RWPE1 (cell line): Measurements from ENCODE around the gene MCM3AP.

ENCODE experiments used
- CTCF ChIA-PET: fragments of 350-600 bp; sonication (Branson Sonifier 250); formaldehyde crosslinking; extraction: SDS; loops from one replicate; lab custom pipeline; 2021; lab: Yijun Ruan, JAX
- POLR2A ChIA-PET: fragments of 400-600 bp; formaldehyde crosslinking; extraction: SDS; loops from one replicate; lab custom pipeline; 2020; ENCODE audit warnings: antibody characterized with exemption; ENCODE audit not compliant: low non-redundant PET; lab: Yijun Ruan, JAX
- DNase-seq: peaks from one replicate; pipeline ENCODE4 v3.0.0; 2012; ENCODE audit warnings: low spot score
- H3K27ac ChIP-seq: fragments of 450-650 bp; 2 replicates; pipeline ENCODE4 v1.5.1; 2017
- CTCF ChIP-seq: fragments of 450-650 bp; conservative IDR thresholded peaks from 2 replicates; pipeline ENCODE4 v1.5.1; 2017; ENCODE audit warnings: low read depth, mild to moderate bottlenecking

The MCM3AP gene

GRCh38 chr21:46320331-46320801 lies 35.0 kb upstream of the MCM3AP start:
- CTCF ChIA-PET = no interaction called here
- POLR2A ChIA-PET = no interaction called here
- no peak for TF ChIP-seq CTCF
- H3K27ac ChIP-seq = peak overlapping the region; percentile 58
- DNase-seq = no peak

- CTCF ChIA-PET = interaction anchor here (0.7 kb wide), 1 partner anchor 176 kb away, joined by 3 read pairs; no protein-coding TSS in a partner anchor
- DNase-seq = no peak
- POLR2A ChIA-PET = no interaction called here
- TF ChIP-seq CTCF = no peak
- H3K27ac ChIP-seq = peak overlapping the region; percentile 58
Observed at GRCh38 chr21:46319186-46319585, 33.8 kb upstream of the MCM3AP start.

GRCh38 chr21:46318464-46318845 lies 33.0 kb upstream of the MCM3AP start:
- ChIA-PET CTCF (interaction anchor here (0.7 kb wide), 1 partner anchor 175 kb away, joined by 3 read pairs; no protein-coding TSS in a partner anchor), POLR2A (no interaction called here)
- TF ChIP-seq CTCF = no peak
- no peak for DNase-seq
- H3K27ac ChIP-seq = peak overlapping the region; percentile 58

GRCh38 chr21:46317710-46318463 lies 32.5 kb upstream of the MCM3AP start:
- no peak for TF ChIP-seq CTCF
- H3K27ac ChIP-seq = peak overlapping the region; percentile 58
- ChIA-PET CTCF (interaction anchor here (0.6 kb wide), 1 partner anchor 19 kb away, joined by 7 read pairs; no protein-coding TSS in a partner anchor), POLR2A (no interaction called here)
- no peak for DNase-seq

GRCh38 chr21:46316708-46317324 lies 31.4 kb upstream of the MCM3AP start:
- no peak overlapping the region for H3K27ac ChIP-seq
- TF ChIP-seq CTCF = no peak
- ChIA-PET POLR2A (no interaction called here), CTCF (interaction anchor here (0.6 kb wide), 2 partner anchors 18 to 350 kb away, joined by 5 to 7 read pairs; no protein-coding TSS in a partner anchor)
- DNase-seq = no peak

- no peak overlapping the region for H3K27ac ChIP-seq
- ChIA-PET POLR2A (no interaction called here), CTCF (no interaction called here)
- TF ChIP-seq CTCF = no peak
- no peak for DNase-seq
Observed at GRCh38 chr21:46314441-46315020, 29.1 kb upstream of the MCM3AP start.
